Measurements from ENCODE around the gene MARCHF2.

Gene MARCHF2

DNA sequence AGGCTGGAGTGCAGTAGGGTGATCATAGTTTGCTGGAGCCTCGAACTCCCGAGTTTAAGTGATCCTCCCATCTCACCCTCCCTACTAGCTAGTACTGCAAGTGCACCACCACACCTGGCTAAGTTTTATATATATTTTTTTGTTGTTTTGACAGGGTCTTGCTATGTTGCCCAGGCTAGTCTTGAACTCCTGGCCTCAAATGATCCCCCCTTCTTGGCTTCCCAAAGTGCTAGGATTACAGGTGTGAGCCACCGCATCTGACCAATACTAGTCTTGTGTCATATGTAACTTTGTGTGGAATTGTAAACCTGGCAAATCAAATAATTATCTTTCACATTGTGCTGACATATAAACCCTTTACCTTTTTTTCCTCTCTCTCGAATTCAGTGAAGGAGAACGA lies 41.9 kb downstream of the MARCHF2 start:
- no peak for DNase-seq

DNA sequence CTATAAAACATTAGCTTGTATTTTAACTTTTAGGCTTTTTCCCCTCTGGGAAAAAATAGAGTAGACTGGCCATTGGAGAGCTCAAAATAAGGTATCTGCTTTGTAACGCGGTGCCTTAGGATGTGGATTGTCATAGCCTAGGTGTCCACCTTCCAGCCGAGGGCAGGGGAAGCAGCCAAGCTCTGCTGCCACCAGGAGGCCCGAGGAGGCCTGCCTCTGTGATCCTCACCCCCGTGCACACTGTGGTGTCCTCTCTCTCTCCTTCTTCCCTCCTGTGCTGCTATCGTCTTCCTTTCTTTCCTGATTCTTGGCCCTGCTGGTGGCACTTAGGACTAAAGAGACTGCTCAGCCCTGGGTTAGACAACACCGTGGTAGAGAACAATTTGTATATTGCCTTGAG lies 43.0 kb downstream of the MARCHF2 start:
- no peak for DNase-seq

DNA sequence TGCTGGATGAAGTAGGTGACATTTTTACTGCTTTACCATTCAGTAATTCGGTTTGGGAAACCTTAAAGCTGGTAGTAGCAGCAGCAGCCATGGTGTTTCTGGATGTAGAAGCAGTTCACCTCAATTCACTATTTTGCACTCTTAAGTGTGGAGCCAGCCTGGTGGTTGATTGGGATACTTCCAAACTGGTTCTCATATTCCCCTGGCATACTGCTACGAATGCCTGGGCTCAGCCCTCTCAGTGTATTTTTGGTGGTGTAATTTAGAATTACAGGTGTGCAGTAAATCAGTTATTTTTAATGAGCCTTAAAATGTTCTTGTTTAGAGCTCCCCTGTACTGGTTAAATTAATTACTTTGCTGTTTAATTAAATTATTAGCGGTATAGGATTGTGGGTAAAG lies 44.1 kb downstream of the MARCHF2 start:
- no peak for DNase-seq

DNA sequence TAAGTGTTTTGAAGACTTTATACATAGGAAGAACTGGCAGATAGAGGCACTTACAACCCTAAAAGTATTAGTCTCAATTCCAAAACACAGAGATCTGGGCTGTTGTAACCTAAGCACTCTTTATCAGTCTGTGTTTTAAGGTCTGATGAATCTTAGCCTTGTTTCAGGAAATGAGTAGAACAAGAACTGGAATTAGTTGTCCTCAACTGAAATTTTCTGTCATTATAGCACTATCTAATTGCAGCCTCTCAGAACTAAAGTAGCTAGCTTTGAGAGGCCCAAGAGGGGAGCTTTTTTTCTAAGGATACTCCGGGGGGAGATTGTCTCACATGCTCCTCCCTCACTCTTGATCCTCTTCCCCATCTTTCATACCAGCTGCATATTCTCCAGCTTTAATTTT lies 44.7 kb downstream of the MARCHF2 start:
- no peak for DNase-seq

DNA sequence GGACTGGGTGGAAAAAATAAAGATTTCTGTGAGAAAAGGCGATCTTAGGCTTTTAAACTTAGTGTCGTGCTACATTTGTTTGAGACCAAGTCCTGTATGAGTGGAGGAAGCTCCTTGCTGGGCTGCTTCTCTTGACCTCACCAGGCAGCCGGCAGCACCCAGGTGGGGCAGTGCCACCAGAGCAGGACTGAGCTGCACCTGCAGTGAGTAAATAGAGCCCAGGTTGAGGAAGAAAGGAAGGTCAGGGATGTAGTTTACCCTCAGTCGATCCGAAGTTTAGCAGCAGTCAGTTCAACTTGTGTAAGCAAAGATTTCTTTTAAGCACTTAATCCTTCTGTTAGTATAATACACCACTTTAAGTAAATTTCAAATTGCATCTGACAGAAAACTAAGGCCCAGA lies 45.3 kb downstream of the MARCHF2 start:
- DNase-seq: no peak

DNA sequence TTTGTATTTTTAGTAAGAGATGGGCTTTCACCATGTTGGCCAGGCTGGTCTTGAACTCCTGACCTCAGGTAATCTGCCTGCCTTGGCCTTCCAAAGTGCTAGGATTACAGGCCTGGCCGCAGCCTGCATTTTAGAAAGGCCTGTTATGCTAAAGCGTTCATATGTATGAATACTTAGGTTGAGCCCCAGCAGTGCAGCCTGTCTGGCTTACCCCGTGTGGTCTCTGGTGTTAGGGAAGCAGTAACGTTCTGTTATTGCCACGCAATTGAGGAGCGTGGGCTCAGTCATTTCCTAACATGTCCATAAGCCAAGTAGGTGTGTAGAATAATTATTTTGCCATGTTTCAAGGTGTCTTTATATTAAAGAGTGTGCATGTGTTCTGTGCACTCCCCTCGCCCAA lies 46.0 kb downstream of the MARCHF2 start:
- DNase-seq: no peak

DNA sequence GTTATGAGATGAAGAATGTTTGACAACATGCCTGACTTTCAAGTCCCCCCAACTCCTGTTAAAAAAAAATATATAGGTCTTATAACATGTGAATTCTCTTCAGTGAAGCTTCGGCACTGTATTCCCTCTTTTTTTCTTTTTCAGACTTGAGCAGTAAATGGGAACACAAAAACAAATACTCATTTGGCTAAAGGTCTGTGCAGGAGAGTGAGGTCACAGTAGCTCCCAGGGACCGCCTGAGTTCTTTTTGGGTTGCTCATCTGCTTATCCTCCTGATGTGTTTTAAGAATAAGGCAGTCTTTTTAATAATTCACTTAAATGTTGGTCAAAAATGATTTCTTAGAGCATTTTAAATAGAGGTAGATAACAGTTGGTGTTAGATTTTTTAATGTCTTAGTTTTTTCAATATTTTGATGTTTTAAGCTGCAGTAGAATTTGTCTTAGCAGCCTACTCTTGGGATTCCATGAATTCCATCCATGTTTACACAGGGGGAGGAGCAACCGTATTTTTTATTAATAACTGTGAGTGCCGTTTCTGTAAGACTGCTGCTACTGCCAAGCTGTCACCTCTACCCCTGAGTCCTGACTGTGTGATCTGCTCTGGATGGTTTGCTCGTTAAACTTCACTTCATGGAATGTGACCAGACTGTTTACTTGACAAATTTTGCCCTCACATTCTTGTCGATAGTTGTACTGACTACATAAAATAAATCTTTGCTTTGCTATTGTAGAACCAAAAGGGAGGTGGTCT lies 46.6 kb downstream of the MARCHF2 start:
- no peak for DNase-seq

DNA sequence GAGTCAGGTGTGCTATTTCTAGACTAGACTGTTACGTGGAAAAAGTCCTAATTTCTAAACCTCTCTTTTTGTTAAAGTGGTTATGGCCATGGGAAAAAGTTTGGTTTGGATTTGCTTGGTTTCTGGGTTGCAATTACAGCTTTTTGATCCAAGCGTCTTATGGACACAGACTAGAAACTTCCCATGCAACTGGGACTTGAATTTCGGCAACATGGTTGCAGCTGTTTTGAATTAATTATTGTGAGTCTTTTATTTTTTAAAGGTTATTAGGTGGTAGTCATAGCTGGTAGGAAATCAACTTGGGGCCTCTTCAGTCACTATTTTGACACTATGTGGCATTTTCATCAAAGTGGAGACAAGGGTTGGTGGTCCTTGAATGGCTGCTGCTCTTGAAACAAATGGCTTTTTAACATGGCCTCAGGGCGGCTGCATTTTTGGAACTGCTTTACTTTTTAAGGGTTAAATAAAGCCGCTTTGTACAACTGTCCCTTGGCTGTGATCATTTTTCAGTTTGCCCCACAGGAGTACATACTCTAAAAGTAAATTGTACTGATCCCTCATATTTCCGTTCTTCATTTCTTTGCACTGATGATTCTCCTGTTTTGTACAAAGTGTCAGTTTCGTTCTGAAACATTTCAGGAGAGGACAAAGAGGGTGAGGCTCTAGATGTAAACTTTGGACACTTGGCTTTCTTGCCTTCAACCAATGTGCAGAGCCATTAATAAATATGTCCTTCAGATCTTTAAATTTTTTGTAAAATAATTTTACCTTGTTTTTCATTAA lies 47.6 kb downstream of the MARCHF2 start:
- DNase-seq: no peak

DNA sequence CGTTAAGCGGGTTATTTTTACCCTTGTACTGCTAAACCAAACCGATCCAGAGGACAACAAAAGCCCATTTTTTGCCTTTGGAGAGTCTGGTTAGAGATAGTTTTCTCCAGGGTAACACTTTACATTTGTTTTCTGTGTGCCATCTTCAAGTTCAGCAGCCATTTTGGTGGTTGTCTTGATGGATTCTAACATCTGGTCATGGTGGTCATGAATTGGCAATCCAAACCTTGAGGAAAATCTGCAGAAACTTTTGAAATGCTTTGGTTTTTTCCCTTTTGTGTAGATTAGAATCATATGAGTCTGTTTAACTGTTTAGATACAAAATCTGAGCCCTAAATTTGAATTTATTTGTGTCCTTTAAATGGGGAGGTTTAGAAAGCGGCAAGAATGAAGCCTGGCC lies 48.3 kb downstream of the MARCHF2 start:
- DNase-seq: no peak

DNA sequence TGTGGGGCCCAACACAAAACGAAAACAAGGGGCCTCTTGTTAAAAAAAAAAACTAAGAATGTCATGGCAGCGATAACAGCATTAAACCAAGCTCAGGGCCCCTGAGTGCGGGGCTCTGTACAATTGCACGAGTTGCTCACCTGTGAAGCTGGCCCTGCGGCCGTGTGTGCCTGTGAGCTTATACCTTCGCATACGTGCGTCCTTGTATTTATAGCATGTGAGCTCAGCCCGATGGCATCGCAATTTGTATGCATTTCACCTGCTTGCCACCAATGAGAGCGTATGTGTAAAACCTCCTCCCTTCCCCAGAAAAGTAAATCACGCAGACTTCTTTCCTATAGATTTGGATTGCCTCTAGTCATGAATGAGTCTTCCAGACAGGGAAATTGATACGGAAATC lies 48.8 kb downstream of the MARCHF2 start:
- no peak for DNase-seq

DNA sequence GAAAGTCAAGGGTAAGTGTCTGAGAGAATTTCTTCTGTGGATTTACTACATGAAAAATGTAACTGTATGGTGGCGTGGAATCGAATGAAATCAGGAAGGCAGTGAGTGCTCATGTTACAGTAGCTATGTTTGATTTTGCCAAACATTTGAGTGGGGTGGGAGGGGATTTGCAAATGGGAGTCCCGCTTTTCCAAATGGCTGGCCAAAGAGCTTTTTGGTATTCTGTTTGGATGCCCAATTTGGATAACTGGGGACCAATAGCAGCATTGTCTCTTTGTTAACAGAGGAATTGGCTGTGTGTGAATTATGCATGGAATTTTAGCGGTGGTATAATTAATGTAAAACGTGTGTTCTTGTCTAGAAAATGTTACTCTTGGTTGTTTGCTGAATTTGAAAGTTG lies 49.5 kb downstream of the MARCHF2 start:
- no peak for DNase-seq

DNA sequence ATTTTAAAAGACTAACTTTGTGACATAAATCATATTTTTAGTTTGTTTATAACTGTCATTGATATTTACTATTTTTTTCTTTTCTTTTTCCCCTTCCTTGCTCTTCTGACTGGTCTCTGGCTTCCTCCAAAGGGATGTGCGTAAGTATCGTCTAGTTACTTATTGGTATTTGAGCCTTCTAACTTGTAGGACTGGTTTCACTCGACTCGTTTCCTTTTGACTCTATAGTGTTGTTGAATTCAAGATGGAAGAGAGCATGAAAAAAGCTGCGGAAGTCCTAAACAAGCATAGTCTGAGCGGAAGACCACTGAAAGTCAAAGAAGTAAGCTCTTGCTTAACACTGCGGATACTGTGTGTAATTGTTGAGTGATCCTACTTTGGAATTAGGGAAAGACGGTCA lies 50.3 kb downstream of the MARCHF2 start:
- DNase-seq: no peak

DNA sequence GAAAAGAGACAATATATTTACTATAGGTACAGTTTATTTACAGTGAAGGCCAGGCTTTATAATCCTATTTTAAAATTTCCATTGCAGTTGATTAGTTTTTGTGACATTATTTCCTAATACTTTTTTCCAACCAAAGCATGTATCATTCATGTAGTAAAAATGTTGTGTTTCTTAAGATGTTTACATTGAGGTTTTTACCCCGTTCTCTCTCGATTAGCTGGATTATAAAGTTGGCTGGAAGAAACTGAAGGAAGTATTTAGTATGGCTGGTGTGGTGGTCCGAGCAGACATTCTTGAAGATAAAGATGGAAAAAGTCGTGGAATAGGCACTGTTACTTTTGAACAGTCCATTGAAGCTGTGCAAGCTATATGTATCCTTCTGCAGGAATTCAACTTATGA lies 52.9 kb downstream of the MARCHF2 start:
- no peak for DNase-seq

DNA sequence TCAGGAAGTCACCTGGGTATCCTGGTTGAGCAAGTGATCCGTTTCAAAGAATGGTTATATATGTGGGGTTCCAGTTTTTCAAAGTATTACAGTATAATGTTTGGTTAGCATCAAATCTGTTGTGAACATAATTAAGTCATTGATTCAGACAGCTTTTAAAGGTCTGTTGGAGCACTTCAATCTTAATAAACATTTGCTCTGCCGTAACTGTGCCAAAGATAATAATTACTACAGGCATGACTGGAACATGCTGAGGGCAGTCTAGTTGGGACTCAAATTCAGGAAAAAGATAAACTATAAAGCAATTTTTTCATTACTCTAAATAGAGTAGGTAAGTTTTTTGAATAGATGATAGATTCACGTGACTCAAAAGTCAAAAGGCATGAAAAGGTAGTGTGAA lies 55.0 kb downstream of the MARCHF2 start:
- no peak for DNase-seq

DNA sequence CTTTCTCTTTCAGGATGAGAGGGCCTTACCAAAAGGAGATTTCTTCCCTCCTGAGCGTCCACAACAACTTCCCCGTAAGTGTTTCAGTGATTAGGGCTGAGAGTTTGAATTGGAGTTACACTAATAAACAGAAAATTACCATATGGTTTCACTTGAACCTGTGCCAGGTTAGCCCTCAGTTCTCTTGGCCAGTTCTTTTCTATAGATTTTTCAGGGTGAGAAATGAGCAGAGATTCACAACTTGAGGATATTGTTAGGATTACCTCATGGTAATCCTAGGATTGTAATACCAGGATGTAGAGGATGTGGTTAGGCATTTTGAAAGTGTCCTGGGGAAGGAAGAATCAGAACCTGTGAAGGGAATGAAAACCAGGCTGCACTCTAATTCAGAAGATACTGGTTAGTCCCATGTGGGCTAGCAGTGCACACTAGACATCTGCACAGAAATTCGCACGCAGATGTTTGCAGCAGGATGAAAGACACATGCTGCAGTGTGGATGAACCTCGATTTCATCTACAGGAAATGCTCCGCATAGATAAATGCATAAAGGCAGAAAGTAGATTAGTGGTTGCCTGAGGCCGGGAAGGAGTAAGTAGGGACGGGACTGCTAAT lies 55.8 kb downstream of the MARCHF2 start:
- DNase-seq: no peak

DNA sequence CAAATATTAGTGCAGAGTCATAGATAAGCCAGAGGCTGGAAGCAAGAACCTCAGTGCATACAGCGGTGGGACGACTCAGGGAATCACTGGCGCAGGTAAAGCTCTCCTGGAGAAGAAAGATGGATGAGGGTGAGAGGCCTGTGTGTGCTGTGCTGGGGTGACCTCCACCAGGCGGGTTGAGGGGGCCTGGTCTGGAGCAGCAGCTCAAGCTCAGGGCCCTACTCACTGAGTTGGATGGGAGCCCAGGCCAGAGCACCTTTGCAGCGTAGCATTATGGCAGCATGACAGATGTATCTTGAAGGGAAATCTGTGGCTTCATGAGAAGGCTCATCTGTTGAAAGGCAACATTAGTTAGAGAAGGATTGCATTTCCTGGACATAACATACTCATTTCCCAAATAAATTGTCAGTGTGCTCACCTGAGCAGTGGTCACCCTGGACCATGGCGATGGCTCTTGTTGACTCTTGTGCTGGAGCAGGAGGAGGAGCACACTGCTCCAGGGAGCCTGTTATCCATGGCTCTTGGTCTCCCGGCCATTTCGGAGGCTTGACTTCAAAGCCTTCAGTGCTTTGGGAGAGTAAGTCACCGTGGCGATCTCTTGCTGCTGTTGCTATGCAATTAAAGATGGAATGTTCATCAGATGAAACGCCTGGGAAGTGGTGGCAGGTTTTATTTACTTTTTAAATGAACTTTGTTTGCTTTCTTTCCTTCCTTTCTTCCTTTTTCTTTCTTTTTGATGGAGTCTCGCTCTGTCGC lies 56.7 kb downstream of the MARCHF2 start:
- no peak for DNase-seq

DNA sequence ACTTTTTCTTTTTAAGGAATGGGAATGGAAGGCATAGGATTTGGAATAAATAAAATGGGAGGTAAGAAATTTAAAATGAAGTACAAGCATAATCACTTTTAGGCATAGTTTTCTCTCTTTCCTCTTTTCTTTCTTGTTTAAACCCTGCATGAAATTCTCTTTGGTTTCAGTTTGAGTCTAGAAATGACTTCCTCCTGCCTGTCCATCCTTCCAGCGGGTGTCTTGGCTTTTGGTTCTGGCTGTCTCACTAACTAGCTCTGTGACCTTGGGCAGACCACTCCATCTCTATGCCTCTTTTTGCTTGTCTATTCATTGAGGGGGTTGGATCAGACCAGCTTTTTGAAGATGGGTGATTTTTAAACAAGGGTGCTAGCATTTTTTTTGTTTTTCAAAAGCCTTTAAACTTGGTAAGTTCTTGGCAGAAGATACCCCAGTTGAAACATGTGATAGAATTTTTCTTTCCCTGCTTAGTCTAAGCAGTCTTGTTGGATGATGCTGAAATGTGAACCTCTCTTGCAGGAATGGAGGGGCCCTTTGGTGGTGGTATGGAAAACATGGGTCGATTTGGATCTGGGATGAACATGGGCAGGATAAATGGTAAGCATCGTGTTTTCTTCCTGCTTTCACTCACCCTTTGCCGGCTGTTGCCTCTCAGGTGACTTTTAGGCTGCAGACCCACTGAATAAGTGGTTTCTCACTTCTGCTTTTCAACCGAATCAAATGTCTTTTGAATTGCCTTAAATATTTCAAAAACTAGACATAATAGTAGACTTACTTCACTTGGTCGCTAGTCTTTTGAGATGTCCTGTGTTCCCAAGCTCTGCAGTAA lies 60.8 kb downstream of the MARCHF2 start:
- DNase-seq: no peak

DNA sequence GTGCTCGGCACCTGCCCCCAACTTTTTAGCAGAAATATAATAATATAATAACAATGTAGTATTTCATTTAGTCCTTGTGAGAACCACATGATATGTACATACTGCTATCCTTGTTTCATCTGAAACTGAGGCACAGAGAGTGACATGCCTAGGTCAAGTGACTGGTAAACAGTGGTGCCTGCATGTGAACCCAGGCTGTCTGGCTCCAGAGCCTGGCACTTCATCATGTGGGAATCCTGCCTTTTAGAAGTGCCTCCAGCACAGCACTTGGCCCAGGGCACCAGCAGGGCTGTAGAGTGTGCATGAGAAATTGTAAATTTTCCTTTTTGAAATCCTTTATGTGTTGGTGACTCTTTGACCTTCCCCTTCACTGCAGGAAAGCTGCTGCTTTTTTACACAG lies 61.9 kb downstream of the MARCHF2 start:
- no peak for DNase-seq

DNA sequence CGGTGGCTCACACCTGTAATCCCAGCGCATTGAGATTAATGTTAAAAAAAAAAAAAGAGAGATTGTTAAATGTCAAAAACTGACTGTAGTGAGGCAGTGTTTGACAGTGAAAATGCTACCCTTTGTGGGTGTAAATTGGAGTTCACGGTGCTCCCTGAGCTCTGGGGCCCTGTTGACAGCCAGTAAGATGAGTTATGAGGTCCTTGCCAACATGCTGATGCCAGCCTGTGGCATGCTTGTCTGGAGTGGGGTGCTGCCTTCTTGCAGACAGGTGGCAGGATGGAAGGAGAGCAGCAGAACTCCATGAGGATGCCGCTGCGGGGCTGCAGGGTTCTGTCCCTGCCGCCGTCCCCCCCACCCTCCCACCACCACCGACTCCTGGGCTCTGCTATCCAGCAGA lies 63.4 kb downstream of the MARCHF2 start:
- DNase-seq: no peak

DNA sequence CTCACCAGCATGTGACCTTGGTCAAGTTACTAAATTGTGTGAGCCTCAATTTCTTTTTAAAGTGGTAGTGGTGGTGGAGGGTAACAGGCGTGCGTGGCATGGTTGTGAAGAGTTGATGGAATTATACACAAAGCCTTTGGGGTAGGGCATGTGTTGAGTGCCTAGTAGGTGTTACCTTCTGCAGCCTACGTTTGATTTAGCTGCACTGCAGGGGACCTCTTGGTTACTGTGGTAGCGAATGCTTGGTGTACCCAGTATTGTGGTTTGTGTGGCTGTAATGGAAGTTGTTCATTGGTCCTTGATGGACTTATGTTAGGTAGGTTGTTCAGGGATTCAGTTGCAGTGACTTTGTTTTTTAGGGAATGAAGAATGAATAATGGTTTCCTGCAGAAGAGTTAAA lies 64.8 kb downstream of the MARCHF2 start:
- DNase-seq: no peak

DNA sequence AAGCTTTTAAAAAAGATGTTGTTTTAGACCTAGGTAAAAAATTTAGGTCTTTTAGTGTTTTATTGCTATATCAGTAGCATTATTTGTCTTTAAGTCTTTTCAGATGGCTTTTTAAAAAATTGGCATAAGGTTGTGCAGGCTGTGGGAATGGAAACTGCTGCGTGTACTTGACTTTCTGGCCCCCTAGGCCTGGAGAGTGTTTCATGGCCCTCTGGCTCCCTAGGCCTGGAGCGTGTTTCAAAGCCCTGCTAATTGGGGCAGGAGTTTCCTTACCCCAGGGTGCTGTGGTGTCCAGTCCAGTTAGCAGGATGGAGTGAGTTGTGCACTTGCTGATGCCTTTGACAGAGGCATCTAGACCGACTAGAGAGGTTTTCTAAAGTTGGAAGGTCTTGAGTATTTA lies 65.5 kb downstream of the MARCHF2 start:
- no peak for DNase-seq

DNA sequence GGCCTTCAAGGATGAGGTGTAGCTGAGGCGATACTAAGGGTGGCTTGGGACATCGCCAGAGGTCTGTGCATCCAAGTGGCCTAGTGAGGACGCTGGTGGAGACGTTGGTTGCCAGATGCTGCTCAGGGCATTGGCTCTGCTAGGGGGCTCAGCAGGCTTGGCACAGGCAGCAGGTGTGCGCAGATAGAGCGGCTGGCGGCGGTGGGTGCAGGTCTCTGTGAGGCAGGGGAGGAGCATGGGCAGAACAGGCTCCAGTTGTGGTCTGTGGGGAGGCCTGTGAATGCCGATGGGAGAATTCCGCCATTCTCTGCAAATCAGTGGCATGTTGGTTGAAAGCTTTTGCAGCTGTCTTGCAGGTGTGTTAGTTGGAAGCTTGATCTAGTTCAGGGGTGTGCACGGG lies 68.1 kb downstream of the MARCHF2 start:
- DNase-seq: no peak

DNA sequence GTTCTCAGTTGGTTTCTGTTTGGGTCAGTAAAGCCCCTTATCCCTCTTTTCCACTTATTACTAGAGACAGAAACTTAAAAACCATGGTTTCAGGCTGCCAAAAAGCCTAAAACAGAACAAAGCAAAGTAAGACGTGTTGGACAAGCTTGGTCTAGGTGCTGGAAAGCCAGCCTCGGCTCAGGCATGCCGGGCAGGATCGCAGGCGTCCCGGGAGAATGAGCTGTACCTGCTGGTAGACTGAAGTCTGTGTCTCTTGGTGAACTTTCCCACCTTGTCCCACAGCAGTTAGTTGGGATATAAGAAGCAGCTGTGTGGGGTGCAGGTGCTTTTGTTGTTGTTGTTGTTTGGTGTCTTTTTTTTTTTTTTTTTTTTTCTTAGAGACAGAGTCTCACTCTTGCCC lies 68.5 kb downstream of the MARCHF2 start:
- no peak for DNase-seq
